ENCODE measurements around the gene GHR.

The GHR gene

DNA sequence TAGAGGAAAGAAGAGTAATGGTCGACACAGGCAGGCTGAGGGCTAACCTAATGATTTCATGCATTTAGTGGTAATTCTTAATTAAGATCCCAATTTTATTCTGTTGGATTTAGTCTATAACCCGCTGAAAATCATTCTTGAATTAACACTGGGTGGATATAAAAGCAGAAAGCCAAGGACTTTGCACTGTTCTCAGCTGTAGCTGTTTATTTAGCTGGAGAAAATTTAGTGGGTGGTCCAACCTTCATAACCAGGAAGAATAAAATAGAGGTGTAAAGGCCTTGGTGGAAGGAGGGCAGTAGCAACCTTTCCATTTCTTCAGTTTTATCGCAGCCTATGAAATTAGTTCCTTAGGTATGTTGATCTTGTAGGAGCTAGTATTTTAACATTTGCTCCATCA is 92.3 kb downstream of the GHR start:
- no peak for DNase-seq

DNA sequence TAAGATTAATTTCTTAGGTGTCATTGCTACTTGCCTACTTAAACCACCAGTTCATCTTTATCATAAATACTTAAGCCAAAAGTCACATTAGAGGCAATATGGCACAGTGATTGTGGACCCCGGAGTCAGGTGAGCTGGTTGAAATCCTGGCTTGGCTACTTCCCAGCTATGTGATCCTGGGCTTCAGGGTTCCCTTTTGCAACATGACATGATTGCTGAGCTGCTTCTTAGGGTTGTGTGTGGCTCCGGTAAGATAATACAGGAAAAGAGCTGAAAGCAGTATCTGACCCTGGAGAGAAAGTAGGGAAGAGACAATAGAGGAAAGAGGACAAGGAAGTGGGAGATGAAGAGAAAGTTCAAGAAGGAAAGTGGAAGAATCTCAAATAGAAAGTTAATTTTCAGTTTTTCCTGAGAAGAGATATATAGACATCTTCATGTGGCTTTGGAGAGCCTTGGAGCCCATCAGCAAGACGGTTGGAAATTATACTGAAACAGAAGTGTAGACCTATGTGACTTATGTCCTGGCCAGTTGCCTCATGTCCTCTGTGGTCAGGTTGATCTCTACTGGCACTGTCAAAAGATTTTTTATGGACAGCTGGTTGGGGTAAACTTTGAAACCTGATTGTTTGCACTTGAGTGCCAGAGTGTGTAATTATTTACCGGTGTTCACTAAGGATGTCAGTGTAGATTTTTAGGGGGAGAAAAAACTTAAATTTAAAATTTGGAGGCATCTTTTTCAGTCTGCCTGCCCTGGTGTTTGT is 93.2 kb downstream of the GHR start:
- no peak for DNase-seq

DNA sequence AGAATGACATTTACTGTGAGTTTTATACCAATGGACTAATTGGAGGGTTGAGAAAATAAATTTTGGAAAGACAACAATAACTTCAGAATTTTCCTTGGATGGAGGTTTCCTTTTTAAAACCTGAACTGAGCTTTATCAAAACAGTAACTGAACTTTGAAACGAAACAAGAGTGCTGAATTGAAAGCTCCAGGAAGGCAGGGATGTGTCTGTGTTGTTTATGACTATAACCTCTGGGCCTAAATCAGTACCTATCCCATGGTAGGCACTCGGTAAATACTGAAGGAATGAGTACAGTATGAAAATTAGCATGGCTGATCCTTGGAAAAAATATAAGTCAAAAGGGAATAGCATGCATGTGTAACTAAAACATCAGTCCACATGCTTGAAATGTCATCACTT is 93.9 kb downstream of the GHR start:
- DNase-seq = no peak

DNA sequence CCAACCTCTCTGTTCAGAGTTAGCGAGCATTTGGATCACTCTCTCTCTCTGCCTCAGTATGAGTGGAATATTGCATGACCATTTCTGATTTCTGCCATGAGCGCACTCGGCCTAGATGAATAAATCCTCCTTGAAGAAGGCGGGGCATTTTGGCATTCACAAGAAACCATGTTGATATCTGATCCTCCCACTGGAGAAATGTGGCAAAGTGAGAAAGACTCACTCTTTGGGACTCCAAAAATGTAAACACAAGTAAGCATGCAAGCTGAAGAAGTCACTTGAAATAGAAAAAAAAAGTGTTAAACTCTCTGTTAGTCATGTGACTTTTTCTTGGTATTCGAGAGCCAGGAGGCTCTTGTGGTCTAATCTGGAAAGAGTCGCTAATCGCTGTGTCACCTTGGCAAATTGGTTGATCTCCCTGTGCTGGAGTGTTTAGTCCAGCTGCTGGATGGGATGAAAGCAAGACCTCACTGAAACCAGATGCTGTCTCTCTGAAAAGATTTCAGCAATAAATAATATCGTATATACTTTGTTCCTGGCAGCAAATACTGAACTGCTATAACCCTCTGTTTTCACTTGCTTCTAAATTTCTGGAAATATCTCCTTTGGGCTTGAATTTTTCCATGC is 95.5 kb downstream of the GHR start:
- no peak for DNase-seq

DNA sequence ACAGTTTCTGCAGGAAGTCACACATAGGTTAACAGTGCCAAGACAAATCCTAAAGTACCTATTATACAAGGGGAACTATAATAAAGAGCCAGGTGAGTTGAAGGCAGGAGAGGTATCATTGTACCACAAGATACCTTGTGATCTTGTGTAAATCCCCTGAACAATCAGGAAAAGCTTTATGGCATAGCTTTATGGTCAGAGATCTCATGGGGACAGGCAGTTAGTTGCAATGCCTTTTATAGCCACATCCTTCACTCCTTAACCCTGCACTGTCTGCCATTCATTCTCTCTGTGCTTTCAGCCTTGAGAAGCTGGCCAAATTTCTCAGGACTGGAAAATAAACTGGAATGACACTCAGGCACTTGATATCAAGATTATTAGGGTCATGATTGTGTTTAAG is 97.0 kb downstream of the GHR start:
- no peak for DNase-seq

DNA sequence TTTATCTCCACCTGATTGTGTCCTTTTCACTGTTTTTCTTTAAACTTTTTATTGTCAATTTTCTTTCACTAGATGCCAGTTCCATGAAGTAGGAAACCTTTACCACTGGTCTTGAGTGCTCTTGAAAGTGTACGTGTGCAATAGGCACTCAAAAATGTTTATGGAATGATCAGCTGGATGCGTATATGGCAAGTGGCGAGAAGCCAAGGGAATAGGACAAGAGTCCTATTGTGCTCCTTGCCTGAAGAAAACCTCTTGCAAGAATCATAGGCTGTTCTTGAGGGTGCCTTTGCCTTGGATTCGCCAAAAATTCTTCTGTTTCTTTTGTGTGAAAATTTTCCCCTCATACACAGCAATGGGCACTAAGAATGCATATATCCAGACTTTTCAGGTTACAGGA is 97.7 kb downstream of the GHR start:
- no peak for DNase-seq

DNA sequence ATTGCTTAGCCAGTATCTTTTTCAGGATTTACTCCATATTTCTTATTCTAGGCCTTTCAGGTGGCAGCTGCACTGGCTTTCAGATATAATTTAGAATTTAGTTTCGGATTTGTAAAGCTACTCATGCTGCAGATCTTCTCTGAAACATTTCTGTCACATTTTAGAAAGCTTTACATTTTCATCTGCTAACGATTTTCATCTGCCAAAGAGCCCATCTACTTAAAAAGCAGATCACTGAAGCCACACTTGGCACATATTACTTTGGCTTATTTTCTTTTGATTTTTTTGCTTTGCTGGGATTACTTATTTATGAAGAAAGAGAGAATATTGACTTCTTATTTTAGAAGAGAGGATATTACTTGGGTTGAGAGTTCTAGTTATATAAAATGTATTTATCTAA is 98.2 kb downstream of the GHR start:
- DNase-seq = no peak

DNA sequence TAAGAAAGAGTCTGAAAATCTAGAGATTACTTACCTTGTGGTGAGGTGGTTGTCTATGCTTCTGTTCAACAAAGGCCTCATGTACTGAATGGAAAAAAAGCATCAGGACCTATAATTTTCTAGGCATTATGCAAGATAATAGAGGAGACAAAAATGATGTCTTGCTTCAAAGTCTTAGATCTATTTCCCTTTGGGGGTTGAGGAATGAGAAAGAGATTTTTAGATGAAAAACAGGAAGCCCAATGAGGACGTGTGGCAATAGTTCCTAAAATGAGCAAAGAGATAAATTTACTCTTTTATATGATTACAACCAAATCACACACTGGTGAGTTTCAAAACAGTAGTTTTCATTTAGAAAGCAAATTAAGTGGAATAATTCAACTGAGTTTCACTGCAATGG is 99.5 kb downstream of the GHR start:
- no peak for DNase-seq

DNA sequence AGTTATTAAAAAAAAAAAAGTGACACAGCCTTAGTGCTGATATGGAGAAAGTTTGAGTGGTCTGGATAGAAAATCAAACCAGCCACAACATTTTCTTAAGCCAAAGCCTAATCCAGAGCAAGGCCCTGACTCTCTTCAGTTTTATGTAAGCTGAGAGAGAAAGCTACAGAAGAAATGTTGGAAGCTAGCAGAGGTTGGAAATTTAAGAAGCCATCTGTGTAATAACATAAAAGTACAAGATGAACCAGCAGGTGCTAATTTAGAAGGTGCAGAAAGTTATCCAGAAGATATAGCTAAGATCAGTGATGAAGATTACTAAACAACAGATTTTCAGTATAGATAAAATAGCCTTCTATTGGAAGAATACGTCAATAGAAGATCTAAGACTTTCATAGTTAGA is 102.9 kb downstream of the GHR start:
- no peak for DNase-seq

DNA sequence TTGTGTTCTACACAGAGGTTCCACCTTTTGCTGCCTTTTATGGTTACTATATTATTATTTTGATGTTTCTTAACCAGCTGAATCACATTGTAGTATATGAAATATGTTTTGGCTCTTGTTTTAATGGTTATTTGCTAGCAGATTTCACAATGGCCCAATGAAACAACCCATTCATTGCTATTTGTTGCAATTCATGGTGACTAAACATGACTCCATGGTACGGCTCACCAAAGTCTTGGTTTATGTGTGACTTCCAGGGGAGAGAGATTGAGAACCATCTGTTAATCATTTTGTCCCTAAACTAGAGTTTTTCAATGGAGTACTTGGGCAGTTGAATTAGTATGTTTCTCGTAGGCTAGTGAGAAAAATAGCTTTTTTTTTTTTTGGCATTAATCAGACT is 108.4 kb downstream of the GHR start:
- no peak for DNase-seq

DNA sequence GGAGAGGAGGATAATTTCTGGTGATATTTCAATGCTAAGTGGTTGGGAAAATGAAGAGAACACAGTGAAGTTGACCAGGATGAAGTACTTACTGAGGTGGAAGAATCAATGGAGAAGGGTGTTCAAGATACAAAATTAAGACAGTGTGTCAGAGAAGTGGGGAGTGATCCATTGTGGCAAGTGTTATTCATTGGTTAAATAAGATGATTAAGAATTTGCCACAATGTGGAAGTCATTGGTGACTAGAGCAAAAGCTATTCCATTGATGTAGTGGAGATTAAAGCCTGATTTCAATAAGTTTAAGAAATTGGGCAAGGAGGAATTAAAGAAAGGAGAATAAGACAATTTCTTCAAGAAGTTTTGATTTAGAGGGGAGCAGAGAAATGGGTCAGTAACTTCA is 118.9 kb downstream of the GHR start:
- no peak for DNase-seq

DNA sequence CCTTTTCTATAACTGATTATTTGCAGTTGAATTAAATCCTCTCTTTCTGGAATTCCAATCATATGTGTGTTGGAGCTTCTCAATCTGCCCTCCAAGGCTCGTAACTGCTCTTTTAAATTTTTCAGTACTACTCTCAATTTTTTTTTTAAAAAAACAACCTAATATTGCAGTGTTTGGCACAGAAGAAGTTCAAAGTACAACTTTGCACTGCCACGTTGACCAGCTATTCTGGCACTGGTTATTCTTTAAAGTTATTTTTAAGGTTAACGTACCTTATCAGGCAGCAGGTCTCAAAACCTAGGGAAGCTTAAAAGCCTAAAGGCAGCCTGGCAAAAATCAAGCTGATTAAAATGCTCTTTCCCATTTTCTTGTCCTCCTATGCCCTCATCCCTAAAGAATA is 120.5 kb downstream of the GHR start:
- no peak for DNase-seq

DNA sequence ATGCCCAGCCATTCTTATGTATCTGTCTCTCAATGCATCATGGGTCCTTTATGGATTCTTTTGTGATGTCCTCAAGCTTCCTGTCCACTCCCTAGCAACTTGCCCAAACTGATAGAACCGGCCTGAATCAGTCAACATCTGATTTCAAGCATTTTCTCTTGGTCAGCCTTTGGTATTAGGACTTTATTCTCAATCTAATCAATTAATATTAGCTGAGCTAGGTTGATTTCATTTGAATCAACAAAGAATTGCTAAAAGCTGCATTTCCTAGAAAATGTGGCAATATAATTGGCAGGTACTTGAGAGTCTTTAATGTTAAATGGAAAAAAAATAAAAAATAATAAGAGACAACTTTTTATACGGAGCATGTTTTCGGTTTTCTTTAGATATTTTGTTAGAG is 121.8 kb downstream of the GHR start:
- no peak for DNase-seq

DNA sequence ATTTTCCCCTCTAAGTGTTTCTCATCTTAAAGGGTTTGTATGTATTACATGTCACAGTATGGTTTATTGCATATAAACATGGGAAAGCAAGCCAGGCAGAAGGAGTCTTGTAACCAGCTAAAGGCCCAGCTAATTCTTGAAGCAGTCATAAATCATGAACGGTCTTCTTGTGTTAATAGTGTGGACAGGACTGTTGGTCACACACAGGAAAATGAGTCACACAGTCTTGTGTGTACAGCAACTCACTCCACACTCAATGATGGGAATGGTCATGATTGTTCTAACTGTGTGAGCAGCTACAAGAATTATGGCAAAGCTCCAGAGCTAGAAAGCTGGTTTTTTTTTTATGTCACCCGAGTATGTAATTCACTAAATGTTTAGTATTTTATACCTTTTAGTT is 123.9 kb downstream of the GHR start:
- no peak for DNase-seq

DNA sequence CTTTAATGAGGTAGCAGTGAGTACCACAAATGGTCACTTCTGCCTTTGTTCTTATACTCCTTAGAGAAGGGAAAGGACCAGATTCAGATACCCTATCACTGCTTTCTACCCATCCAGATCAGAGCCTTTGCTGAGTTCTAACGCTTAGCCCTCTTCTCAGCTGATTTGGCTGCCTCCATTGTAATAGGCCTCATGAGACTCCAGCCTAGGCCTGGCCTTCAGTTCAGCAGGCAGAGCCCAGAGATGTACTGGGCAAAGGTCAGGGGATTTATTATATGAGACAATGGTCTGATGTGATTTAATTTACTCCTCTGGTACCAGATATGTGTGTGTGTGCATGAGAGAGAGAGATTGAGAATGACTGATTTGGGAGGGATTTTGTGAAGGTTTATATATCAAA is 124.7 kb downstream of the GHR start:
- DNase-seq = no peak

DNA sequence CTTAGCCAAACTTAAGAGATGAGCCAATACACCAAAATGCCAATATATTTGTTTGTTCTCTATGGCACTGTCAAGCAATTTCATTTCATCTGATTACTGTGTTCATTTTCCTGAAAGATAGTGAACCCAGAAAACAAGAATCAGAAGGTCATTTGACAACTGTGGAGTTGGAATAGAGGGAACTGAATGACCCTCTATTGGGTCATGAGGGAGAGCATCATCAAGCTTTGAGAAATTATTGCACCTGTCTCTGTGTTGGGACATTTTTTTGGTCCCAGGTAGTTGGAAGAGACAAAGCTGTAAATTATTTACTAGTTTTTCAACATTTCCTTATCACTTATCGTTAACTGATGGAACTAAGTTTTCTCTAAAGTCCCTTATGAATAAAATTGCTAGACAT is 129.4 kb downstream of the GHR start:
- DNase-seq = no peak

DNA sequence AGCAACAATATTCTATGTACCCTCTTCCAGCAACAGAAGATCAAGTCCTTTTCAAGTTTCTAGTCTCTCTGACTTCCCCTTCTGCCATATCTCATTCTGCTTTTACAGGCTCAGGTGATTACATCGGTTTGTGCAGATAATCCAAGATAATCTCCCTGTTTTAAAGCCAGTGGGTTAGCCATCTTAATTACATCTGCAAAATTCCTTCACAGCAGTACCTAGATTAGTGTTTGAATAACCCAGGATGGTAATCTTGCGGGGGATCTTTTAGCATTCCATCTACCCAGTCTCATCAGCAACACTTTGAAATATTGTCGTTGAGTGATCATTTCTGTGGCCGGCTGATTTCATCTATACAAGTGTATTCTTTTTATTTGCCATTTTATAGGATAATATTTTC is 130.2 kb downstream of the GHR start:
- no peak for DNase-seq

DNA sequence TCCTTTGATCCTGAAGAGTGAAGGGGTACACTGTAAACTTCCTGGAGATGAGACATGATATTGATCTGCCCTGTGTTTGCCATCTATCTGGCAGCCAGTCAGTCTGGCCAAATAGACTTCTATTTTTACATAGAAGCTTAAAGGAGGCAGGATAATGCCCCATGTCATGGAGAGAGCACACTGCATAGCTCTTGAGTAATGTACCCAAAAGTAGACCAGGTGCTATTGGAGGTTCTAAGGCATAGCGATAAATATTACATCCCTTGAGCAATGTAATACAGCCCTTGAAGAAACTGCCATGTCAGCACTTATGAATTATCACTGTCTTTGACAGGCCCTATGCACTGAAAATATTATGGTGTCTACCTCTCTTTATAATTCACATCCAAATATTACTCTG is 131.8 kb downstream of the GHR start:
- no peak for DNase-seq

DNA sequence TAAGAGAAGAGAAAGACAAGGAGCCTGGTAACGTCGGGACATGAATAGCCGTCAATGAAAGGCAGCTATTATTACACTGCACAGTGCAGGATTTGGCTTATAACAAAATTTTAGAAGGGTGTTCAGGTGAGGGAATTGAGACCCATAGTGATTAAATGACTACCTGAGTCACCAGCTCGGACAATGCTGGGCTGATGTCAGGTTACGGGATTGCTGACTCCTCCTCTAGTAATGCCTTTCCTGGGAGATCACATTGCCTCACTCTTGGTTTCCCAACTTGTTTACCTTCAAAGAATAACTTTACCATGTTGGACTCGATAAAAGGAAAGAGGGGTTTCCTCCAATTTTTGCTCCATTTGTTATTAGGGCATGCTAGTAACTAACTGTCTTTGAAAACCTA is 132.6 kb downstream of the GHR start:
- no peak for DNase-seq

DNA sequence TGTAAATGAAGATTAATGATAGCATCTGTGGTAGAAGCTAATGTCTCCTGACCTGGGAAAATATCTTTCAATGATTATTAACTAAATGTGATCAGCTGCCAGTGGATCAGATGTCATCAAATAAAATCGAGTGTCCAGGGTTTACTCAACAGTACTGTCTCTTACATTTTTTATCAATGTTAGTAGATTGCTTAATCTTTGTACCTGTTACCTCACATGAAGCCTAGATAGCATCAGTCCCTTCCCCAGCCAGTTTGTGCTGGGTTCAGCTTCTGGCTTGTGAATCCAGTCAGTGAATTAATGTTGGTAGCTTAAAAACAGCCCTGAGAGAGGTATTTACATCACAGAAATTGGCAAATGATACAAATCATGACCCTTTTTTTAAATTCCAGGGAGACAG is 134.4 kb downstream of the GHR start:
- no peak for DNase-seq

DNA sequence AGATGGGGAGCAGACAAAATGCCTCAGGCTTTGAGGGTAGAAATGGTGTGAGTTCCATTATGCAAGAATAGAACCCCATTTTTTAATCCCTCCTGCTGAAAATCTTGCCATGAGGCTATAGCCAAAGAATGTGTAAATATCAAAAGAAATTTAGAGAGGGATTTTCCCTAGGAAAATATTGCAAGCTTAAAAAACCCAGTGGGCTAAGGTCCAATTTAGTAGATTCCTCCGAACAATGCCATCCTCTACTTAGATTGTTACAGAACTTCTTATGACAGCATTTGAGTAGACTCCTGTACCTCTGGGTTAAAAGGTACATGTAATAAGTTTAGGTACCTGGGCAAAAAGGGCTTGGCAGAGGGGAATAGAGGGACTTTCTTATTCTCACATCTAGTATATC is 138.4 kb downstream of the GHR start:
- DNase-seq = no peak

DNA sequence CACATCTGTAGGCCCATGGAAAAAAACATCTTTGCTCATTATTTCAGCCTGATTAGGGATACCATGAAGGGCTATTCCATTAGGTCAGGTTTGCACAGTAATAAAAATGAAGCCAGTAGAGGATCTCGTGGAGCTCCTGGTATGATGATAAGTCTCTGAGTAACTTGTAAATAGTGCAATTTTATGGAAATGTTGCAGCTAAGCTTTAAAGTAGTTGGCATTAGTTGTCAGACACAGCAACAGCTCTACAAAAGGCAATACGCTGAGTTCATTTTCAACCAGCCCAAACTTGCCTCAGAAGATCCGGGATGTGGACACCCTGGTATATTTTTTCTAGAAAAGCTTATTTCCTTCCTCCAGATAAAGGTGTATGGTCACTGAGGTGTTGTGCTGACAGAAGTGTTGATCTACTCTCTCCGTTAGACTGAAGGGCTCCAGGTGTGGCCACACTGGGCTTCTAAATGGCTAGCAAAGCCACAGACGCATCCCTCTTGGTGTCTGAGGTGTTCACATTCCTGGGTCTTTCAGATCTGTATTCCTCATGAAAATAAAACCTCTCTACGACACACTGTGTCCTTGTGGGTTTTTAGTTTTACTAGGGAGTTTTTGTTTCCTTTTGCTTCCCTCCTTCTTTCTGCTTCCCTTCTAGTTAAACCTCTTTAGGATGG is 141.6 kb downstream of the GHR start:
- no peak for DNase-seq

DNA sequence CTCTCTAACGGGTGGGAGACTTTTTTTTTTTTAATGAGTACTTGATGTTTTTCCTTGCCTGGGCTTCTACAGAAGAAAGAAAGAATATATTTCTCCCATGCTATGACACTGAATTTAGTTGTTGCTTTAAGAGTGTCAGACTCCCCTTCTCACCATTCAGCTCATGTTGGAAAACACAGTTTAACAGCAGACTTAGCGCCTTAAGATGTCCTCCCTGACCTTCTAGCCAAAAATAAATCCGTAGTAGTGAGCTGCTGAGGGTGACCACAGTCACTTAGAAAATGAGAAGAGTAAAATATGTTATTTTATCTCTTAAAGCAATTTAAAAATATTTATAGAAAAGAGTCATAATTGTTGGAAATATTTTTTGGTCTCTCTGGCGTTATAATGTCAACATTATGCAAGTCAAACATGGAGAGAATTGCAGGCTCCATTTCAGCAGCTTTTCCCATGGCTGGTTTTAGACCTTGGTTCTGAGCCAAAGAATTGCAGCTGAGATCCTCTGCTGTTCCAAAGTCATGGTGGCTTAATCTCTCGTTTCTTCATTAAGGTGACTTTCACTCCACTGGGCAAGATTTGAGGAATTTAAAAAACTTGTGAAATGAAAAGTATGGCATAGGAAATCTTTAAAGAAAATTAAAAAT is 143.5 kb downstream of the GHR start:
- DNase-seq = no peak

DNA sequence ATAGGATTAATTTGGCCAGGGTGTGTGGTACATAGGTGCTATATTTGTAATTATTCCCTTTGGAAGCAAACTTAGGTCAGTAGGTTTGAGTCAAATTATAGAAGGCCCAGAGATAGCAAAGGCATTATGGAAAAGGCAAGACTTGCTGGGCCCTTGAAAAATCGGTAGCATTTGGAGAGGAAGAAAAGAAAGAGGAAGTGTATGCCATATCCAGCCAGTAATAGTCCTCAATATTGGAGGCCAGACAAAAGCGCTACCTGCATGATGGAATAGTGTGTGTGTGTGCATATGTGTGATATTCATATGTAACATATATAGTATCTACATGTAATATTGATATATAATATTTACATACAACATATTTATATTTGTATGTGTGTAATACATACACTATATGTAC is 146.1 kb downstream of the GHR start:
- no peak for DNase-seq
